C4-2B (cell line): ENCODE measurements around the gene CHD2.

Source experiments
- ZFX ChIP-seq: fragments of 450-650 bp; IDR thresholded peaks from 2 replicates; pipeline ENCODE4 v1.6.1; 2017
- TF ChIP-seq, protein P1 (sequence below): fragments of 450-650 bp; conservative IDR thresholded peaks from 2 replicates; pipeline ENCODE4 v1.5.1; 2017; ENCODE audit warnings: mild to moderate bottlenecking

DNA sequence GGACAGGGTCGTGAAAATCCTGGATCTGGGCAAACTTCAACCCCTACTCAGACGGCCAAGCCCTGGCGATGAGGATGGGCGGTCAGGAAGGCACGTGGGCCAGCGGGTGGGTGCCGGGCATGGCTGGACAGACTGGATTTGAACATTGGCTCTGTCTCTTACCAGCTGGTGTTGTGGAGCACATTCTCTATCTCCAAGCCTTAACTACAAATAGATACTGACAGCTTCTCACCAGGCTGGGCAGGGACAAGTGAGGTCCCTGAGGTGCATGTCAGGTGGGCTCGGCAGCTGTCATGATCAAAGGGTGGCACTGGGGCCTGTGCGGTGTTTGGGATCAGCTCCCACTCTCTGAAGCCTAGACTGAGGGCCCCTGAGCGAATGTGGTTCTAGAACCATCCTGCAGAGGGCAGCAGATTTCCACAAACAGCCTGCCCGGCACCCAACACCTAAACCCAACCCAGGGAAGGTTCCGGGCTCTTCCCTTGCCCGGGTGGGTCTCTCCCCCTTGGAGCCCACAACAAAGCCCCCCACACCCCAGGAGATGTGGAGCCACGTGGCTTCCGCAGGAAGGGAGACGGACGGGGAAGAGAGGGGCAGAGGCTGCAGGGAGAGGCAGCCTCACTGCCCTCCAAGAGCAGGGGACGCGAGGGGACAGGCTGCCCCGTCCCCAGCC lies 130.4 kb downstream of the CHD2 start:
- TF ChIP-seq, protein P1, sequence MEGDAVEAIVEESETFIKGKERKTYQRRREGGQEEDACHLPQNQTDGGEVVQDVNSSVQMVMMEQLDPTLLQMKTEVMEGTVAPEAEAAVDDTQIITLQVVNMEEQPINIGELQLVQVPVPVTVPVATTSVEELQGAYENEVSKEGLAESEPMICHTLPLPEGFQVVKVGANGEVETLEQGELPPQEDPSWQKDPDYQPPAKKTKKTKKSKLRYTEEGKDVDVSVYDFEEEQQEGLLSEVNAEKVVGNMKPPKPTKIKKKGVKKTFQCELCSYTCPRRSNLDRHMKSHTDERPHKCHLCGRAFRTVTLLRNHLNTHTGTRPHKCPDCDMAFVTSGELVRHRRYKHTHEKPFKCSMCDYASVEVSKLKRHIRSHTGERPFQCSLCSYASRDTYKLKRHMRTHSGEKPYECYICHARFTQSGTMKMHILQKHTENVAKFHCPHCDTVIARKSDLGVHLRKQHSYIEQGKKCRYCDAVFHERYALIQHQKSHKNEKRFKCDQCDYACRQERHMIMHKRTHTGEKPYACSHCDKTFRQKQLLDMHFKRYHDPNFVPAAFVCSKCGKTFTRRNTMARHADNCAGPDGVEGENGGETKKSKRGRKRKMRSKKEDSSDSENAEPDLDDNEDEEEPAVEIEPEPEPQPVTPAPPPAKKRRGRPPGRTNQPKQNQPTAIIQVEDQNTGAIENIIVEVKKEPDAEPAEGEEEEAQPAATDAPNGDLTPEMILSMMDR: peak; percentile 90
- TF ChIP-seq ZFX: no peak
